Activated CD8-positive, alpha-beta memory T cell treated with anti-CD3 and anti-CD28 coated beads, Interleukin-2, amount 50 U/mL, for 4 hours (primary cell): ENCODE data around the gene COL24A1.
"Not testable (repeated sequence)": the region's sequence is repeated elsewhere in the genome, so short reads cannot be mapped to it uniquely, and the experiment has no call there.

ENCODE experiments used
- DNase-seq: peaks from one replicate; pipeline ENCODE4 v3.0.0-alpha.2; 2020

Gene COL24A1

DNA sequence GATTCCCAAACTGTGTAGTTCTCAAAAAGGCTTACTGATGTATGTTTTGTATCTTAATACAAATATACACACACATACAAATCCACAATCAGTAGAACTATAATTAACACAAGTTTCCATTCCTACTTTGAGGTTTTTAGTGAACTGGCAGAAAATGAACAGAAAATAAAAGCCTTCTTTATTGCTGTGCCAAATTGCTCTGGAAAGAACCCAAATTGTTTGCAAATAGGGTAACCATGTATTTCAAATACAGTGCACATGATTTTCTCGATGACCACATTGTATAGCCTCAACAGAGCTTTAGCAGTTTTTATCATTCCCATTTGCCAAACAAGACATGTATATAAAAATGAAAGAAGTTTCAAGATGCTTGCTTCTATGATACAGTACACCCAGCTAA, 173.3 kb downstream of the COL24A1 start:
- DNase-seq: no peak

DNA sequence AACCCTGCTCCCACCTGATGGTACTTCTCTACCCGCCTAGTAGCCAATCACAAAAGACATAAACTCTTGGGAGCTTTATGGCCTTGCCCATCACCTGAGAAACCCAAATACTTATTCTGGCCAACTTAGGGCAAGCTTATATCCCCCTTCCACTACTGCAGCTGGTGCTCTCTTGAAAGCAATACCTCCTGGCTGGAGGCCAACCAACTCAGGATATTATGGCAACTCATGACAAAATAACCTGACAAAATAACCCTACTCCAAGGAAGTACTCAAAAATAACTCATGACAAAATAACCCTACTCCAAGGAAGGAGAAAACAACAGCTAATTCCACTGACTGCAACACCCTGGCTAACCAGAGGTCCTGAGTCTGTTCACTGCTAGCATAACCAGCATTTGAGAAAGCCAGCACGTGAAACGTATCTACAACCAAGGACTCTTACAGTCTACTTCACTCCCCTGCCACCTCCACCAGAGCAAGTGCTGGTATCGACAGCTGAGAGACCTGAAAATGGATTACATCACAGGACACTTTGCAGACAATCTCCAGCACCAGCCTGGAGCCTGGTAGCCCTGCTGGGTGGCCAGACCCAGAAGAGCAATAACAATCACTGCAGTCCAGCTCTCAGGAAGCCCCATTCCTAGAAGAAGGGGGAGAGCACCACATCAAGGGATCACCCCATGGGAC, 179.9 kb downstream of the COL24A1 start:
- no peak for DNase-seq

DNA sequence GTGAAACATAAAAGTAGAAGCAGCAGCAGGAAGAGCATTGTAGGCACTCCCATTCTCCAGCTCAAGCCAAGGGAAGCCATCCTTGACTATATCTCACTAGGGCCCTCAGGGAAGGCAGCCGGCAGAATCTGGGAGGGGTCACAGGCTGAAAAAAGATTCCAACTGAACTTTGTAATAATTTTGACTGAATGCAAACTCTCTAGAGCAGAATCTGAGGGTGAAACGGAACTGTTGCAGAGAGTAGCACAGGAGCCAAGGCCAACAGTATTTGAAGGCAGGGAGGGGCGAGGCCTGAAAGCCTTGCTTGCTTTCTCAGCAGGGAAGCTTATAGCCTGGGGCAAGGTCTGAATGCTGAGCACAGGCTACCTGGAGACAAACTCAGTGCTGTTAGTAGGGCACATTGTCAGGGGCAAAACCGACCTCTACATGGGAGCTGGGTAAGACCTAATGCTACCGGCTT, 180.6 kb downstream of the COL24A1 start:
- DNase-seq: no peak

DNA sequence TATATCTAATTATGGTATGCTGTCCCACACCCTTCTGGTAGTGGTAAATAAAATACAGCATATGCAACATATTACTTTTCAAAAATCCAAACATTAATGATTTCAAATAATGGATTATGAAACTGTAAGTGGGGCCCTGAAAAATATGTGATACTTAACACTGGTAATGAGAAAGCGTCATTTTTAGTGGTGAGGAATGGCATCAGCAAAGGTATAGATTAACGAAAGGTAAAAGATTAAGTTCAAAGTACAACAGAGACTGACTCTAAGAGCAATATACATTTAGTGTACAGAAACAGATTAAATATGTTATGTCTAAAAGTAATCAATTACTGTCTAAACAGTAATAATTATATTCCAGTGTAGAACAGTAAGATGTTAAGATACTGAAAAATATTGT, 194.1 kb downstream of the COL24A1 start:
- no peak for DNase-seq

DNA sequence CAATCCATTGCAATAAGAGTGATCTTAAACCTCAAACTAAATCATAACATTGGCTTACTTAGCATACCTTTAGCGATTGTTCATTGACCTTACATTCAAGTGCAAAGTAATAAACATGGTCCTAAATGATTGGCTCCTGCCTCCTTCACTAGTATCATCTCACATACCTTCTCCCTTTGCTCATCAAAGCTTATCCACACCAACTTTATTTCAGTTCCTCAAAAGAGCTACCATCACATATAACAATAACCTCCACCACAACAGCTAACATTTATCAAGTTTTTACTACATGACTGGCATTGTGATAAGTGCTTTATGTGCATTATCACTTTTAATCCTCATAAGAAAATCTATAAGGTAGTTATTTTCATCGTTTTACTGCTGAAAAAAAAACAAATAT, 198.8 kb downstream of the COL24A1 start:
- DNase-seq: no peak

DNA sequence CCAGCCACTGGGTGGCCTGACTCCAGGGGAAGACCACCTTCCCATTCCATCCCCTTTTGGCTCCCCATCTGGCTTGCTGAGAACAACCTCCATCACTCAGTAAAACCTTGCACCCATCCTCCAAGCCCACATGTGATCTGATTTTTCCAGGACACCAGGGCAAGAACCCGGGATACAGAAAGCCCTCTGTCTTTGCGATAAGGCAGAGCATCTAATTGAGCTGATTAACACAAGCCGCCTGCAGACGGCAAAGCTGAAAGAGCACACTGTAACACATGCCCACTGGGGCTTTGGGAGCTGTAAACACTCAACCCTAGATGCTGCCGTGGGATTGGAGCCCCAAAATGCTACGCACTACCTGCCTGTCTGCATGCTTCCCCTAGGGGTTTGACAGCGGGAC, 201.4 kb downstream of the COL24A1 start:
- not testable (repeated sequence) for DNase-seq

DNA sequence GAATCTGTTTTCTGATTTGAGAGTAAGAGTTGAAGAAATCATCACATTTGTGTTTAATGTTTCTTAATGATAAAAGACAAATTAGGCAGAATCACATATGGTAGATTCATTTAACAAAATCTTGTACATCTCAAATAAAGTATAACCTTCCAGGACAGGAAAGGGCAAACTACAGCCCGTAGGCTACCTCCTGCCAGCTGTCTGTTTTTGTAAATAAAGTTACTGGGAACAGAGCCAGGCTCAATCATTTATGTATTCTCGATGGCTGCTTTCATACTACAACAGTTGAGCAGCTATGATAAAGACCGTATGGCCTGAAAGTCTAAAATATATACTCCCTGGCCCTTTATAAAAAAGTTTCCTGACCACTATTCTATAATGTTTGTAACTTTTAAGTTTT, 204.1 kb downstream of the COL24A1 start:
- no peak for DNase-seq

DNA sequence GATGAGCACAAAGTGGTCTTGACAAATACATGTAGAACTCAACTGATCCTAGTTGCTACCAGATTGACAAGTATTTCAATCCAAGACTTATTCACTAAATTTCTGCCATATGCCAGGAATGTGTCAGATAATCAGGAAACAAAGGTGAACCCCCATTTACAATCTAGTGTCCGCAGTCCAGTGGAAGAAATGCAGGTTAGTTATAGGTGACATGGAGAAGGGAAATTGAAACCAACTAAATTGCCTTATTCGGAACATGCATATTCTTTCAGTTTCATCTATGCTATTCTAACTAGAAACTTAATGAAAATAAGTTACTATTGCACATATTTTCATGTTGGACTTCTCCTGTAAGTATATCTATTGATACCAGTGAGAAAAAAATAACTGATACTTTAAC, 209.4 kb downstream of the COL24A1 start:
- no peak for DNase-seq

DNA sequence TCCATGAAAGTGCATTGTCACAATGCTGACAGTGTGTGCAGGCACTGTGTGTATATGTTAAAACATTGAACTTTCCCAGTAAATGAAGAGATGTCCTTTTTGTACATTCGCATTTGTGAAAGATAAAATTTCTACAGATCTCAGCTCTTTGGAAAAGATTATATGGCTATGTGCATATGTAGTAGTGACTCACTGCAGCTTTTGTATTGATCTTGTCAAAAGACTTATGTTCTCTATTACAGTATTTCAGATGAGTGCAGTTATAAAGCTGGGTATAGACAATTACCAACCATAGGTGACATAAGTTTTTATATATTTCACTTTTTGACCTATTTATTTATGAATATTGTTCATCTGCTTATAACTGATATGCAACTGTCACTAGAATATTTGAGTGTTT, 212.6 kb downstream of the COL24A1 start:
- no peak for DNase-seq

DNA sequence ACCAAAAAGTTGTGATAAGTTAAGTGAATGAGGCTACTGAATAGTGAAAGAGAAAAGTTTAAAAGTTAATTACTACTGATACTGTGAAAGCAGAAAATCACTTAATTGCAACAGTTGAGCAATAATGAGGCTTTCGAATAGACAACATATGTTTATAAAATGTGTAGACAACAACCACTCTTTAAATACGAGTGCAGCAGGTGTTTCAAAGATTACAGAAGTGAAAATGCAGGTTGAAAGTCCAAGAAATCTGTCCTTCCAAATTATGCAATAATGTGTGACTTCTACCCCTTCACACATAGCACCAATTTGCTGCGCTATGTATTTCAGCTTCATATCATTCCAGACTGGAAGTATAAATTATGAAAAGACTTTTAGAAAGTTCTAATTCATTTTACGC, 213.0 kb downstream of the COL24A1 start:
- no peak for DNase-seq

DNA sequence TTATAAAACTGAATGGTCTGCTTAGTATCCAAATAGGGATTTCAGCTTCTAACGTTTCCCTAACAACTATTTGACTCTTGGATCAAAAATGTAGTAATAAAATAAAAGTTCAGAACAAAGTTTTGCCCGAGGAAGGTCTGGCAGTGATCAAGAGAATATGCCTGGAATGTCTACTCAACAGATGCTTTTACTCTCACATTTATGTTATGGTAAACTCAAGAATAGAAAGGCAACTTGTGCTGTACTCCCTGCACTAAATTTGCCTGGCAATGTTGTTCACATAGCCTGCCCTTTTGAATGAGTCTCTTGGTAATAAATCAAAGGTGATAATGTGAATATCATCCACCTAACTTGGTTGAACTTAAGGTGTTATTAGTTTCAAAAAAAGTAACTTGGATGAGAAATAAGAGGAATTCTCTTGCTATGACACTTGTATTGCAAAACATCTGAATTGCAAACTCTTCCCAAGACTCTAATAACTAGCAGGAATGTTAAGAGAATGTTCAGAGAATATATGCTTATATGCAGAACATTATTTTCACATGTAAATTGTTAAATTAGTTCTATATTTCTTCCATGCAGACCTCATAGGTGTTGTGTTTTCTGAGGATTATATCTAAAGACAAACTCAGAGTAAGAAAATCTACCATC, 215.8 kb downstream of the COL24A1 start:
- DNase-seq: no peak

DNA sequence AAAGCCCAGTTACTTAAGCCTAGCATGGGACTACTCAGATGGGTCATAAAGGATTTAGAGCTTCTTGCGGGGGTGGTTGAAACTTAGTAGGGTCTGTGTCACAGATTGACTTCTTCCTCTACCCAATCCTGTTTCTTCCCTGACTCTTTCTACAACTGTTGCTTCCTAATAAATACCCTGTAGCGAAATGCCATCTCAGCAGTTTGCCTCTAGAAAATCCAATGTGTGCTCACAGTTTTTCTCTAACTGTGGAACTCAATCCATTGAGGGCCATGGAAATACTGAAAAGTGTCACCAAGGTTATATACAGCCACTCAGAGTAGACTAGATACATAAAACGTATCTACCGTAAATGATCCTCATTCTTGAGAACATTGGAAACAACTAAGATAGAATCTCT, 217.7 kb downstream of the COL24A1 start:
- no peak for DNase-seq

DNA sequence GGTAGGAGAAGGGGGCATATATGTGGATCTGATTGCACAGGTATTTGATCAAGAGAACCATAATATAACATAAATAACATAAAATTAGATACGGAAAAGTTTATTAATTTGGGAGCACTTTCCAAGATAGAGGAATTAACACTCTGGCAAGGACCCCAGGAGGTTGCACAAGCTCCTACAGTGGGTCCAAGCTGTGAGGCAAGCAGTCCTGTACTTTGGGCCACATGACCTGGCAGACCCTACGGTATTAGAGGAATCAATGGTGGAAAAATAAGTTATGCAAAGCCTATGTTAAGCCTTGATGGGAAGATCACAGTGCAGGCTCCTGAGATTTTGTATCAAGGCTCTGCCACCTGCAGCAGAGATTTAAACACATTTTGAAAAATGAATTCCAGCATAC, 220.1 kb downstream of the COL24A1 start:
- no peak for DNase-seq

DNA sequence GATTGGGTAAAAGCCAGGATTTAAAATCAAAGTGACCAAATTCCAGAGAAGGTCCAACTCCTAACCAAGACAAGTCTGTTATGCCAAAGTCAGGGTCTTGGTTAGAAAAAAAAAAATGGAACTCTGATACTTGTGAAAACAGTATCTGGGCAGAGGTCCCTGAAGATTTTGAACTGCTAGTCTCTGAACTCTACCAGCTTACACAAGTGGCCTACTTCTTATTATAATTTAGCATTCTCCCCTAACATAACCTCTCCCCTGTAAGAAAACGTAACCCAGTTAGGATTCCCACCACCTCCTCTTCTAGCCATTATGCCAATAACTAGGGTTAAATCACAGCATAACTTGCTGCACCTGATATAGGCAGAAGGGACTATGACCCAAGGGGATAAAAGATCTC, 220.5 kb downstream of the COL24A1 start:
- DNase-seq: no peak

DNA sequence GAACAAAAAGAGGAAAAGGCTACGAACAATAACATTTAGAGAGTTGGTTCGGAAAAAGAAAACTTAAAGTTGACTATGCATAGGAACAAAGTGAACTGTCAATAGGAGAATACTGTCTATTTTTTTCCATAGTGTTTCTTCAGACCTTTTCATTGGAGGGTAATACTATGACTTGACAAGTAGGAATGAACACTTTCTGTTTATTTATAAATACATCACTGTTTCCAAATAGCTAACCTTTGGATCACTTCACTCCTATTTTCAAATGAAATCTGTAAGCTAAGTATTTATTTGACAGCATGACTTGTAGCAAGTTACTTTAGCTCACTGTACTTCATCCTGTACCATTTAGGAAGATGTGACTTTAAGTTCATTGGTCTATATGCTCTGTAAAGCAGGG, 221.3 kb downstream of the COL24A1 start:
- DNase-seq: no peak

DNA sequence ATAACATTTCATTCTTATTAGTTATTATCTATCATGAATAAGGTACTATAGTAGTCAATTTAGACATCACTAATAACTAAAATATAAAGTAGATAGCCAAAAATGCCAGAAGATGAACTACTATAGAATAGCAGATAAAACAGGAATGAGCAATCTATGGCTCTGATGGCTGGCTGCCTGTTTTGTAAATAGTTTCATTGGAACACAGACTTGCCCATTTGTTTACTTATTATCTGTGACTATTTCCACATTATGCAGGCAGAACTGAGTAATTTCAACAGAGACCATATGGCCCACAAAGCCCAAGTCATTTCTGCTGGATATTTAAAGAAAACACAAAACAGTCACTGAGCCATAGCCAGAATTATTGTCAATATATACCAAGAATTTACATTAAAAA, 222.1 kb downstream of the COL24A1 start:
- DNase-seq: no peak

DNA sequence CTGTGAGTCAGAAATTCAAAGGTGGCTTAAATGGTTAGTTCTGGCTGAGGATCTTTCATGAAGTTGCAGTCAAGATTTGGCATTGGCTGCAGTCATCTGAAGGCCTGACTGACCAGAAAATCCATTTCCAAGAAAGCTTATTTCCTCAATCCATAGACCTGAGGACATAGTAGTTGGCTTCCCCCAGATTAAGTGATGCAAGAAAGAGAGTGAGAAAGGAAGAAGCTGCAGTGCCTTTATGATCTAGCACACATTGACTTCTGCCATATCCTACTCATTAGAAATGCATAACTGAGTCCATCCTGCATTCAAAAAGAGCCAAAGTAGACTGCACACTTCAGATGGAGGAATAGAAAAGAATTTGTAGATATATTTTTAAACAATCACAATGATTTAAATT, 222.6 kb downstream of the COL24A1 start:
- no peak for DNase-seq

DNA sequence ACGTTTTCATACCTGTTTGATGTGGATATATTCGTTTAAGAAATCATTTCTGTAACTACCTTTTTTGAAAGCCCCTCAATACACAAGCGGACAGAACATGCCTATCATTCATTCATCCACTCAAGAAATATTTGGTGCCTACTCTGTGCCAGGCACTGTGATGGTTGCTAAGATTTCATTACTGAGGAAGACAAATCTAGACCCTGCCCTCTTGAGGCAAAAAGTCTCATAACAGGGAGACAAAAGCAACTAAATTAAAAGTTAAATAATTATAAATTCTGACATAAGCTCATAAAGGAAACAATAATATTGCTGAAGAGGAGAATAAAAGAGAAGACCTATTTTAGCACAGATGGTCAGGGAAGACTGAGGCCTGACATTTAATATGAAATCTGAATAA, 244.8 kb downstream of the COL24A1 start:
- no peak for DNase-seq

DNA sequence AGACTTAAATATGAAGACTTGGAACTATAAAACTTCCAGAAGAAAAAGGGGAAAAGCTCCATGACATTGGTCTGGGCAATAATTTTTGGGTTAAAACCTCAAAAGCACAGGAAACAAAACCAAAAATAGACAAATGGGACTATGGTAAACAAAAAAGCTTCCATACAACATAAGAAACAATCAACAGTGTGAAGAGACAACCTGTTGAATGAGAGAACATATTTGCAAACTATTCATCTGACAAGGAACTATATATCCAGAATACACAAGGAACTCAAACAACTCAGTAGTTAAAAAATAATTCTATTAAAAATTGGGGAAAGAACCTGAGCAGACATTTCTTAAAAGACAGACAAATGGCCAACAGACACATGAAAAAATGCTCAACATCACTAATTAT, 255.7 kb downstream of the COL24A1 start:
- no peak for DNase-seq

DNA sequence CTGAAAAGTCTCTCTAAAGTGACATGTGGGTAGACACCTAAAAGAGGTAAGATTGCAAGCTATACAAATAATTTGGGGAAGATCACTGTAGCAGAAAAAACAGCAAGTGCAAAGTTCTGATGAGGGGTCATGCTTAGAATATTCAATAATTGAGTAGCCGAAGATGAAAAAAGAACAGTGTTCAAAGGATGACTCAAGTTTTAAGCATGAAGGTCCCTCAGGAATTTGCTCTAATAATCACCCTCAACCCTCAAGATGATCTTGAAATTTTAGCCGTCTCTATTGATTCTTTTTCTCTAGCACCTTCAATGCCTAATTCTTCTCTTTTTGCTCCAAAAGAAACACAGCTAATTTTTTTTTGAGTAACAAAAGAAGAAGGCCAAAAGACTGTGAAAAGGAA, 257.7 kb downstream of the COL24A1 start:
- DNase-seq: no peak

DNA sequence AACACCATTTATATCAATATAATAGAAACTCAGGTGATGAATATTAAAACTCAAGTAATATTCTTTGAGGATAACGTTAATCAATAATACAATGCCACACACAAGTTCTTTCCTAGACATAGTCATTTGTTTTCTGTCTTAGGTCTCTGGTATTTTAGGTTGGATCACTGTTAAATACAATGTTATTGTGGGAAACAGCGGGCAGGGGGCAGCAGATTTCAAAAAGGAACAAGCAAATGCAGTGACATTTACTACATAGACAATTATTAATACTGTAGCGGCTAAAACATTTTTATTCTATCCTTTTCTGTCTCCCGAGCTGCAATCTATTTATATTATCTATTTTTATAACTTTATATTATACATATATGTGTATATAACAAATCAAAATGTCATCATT, 261.9 kb downstream of the COL24A1 start:
- DNase-seq: no peak

DNA sequence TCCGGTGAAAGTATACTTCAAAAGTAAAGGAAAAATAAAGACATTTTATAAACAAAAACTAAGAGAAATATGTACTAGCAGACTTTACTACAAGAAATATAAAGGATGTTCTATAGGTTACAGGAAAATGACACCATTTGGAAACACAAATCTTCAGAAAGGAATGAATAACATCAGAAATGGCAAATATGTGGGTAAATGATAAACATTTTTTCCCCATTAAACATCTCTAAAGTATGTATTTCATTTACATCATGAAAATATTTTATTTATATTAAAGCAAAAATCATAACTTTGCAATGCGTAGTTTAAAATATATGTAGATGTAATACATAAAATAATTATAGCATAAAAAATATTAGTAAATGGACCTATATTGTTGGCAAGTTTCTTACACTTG, 264.2 kb downstream of the COL24A1 start:
- DNase-seq: no peak

DNA sequence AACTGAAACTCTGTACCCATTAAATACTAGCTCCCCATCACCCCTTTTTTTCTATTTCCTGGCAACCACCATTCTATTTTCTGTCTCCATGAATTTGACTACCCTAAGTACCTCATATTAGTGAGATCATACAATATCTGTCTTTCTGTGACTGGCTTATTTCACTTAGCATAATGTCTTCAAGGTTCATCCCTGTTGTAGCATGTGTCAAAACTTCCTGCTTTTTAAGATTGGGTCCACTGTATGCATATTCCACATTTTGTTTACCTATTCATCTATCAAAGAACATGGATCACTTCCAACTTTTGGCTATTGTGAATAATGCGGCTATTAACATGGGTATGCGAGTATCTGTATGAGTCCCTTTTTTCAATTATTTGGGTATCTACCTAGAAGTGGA, 266.7 kb downstream of the COL24A1 start:
- DNase-seq: no peak

DNA sequence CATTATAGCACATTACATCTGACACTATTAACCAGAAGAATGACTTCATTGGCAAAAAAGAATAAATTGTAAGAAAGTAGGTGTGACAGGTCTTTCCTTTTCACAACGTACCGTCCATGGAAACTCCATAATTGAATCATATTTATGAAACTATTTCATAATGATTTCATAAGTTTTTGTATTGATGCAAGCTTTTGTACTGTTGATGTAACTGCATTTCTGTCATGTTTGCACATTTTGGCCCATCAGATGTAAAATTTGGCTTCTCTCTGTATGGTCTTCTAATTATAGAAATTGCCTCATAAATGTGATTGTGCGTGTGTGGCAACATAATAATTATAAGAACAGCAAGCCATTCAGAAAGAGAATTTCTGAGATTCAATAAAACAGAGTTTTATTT, 267.7 kb downstream of the COL24A1 start:
- no peak for DNase-seq
